Measurements from ENCODE around the gene ARHGEF6.

DNA sequence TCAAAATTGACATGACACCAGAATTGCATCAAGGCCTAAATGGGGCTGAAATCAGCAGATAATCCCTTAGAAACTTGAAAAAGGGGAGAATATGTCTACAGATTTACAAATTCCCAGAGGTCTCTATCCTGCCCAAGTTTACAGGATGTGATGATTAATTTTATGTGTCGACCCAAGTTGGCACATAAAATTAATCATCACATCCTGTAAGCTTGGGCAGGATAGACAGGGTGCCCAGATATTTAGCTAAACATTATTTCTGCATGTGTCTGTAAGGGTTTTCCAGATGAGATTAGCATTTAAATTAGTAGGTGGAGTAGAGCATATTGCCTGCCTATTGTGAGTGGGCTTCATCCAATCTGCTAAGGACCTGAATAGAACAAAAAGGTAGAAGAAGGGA is 52.3 kb downstream of the ARHGEF6 start:
- TF ChIP-seq, protein P1, sequence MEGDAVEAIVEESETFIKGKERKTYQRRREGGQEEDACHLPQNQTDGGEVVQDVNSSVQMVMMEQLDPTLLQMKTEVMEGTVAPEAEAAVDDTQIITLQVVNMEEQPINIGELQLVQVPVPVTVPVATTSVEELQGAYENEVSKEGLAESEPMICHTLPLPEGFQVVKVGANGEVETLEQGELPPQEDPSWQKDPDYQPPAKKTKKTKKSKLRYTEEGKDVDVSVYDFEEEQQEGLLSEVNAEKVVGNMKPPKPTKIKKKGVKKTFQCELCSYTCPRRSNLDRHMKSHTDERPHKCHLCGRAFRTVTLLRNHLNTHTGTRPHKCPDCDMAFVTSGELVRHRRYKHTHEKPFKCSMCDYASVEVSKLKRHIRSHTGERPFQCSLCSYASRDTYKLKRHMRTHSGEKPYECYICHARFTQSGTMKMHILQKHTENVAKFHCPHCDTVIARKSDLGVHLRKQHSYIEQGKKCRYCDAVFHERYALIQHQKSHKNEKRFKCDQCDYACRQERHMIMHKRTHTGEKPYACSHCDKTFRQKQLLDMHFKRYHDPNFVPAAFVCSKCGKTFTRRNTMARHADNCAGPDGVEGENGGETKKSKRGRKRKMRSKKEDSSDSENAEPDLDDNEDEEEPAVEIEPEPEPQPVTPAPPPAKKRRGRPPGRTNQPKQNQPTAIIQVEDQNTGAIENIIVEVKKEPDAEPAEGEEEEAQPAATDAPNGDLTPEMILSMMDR (conservative IDR thresholded peaks at IDR 0.05; ENCODE audit: low read length), result no peak
- TF ChIP-seq EZH2phosphoT487 (IDR thresholded peaks at IDR 0.05; ENCODE audit: borderline replicate concordance), result no peak

Measured in Loucy (cell line).